NCI-H526 (cell line): ENCODE data around the gene RPL7L1.
"Not testable (repeated sequence)": the region's sequence is repeated elsewhere in the genome, so short reads cannot be mapped to it uniquely, and the experiment has no call there.

Experiments
- DNase-seq, 2 experiments: peaks; one replicate each; lab custom pipeline; 2025; lab: John Stamatoyannopoulos, UW

The RPL7L1 gene

GRCh38 chr6:42891199-42891722, 11.8 kb downstream of the RPL7L1 start:
- DNase-seq = no peak

- DNase-seq = not testable (repeated sequence)
These were observed 14.8 kb downstream of the RPL7L1 start for GRCh38 chr6:42894041-42894828.

GRCh38 chr6:42896178-42896719, 16.8 kb downstream of the RPL7L1 start:
- DNase-seq = no peak

GRCh38 chr6:42898891-42899361, 19.5 kb downstream of the RPL7L1 start:
- DNase-seq = peak; percentile 9 to 84

- DNase-seq = no peak
These were observed 20.5 kb downstream of the RPL7L1 start for GRCh38 chr6:42899871-42900270.

- peak; percentile 85 to 92 for DNase-seq
These were observed 22.1 kb downstream of the RPL7L1 start for GRCh38 chr6:42901538-42901957.

GRCh38 chr6:42902429-42903263, 23.2 kb downstream of the RPL7L1 start:
- not testable (repeated sequence) for DNase-seq

- DNase-seq = no peak
These were observed 25.1 kb downstream of the RPL7L1 start for GRCh38 chr6:42904467-42904866.

- no peak for DNase-seq
These were observed 27.9 kb downstream of the RPL7L1 start for GRCh38 chr6:42907336-42907735.

GRCh38 chr6:42909835-42910234, 30.4 kb downstream of the RPL7L1 start:
- DNase-seq = no peak

GRCh38 chr6:42911171-42912021, 32.0 kb downstream of the RPL7L1 start:
- peak; percentile 7 to 66 for DNase-seq

- no peak for DNase-seq
These were observed 35.1 kb downstream of the RPL7L1 start for GRCh38 chr6:42914546-42914945.

- DNase-seq = no peak
These were observed 36.3 kb downstream of the RPL7L1 start, which contains the start of gene PTCRA for GRCh38 chr6:42915732-42916131. PTCRA (plus strand) TSS chr6:42916053; CDS start chr6:42916070, 17 bp downstream.

GRCh38 chr6:42916288-42916687, 36.9 kb downstream of the RPL7L1 start:
- no peak for DNase-seq

- no peak for DNase-seq
These were observed 42.4 kb downstream of the RPL7L1 start for GRCh38 chr6:42921801-42922200.

GRCh38 chr6:42923666-42924065, 44.2 kb downstream of the RPL7L1 start:
- no peak for DNase-seq

- DNase-seq = no peak
These were observed 45.9 kb downstream of the RPL7L1 start for GRCh38 chr6:42925248-42925857.

GRCh38 chr6:42928986-42929820, 49.8 kb downstream of the RPL7L1 start, which contains the start of gene CNPY3:
CNPY3 (plus strand) TSS chr6:42929480; CDS start chr6:42929571, 91 bp downstream.
- DNase-seq = peak; percentile 96 to 98

GRCh38 chr6:42929821-42930360, 50.5 kb downstream of the RPL7L1 start:
- DNase-seq = peak in 1 of 2 experiments; percentile 75
